Vagina (tissue), 2 donors: ENCODE results near the gene TEF.

ENCODE experiments used
- POLR2A ChIP-seq, 2 donors: fragments of 450-650 bp; IDR thresholded peaks; one replicate each; pipeline ENCODE4 v1.6.1; 2017; ENCODE audit warnings: antibody characterized with exemption in 2 of 2, mild to moderate bottlenecking in 2 of 2, moderate library complexity in 2 of 2
- TF ChIP-seq, protein P1 (sequence below), 3 experiments: fragments of 450-650 bp in 2 of 3; fragments of 200-600 bp in 1 of 3; sonication (generic) in 1 of 3; IDR thresholded peaks; one replicate each; pipeline ENCODE4 v1.5.1; 2017 to 2019; ENCODE audit warnings: antibody characterized with exemption in 3 of 3, mild to moderate bottlenecking in 2 of 3, moderate library complexity in 2 of 3

DNA sequence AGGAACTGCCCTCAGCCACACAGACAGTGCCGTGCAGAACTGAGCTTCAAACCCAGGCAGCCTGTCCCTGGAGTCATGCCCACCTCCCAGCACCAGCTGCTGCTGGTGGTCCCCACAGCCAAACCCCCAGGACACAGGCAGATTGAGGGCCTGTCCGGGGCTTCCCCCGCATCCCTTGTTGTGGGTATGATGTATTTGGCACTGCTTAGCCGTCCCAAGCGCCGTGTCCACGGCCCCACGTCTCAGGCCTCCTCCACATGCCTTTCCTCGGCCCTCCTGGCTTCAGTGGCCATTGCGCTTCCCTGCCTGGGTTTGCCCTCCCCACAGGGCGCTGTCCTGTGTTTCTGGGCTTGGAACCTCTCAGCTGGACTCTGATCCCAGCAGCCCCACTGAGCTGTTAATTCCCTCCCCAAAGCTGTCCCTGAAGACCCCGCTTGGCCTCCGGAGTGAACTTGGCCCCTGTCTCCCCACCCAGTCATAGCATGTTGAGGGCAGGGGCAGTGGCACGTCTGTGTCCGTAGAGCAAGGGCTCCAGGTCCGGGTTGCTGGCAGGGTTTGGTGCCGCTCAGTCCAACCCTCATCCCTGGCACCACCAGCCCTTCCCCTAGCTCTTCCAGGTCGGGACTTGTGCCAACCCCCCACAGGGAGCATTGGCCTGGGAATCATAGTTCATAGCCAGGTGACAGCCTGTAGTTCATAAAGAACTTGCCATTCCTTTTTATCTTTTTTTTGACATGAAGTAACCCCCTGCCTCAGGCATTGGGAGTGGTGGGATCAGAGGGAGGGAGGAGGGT, 34.5 kb upstream of the TEF start:
- TF ChIP-seq POLR2A (IDR thresholded peaks at IDR 0.05) = no peak
- TF ChIP-seq, protein P1, sequence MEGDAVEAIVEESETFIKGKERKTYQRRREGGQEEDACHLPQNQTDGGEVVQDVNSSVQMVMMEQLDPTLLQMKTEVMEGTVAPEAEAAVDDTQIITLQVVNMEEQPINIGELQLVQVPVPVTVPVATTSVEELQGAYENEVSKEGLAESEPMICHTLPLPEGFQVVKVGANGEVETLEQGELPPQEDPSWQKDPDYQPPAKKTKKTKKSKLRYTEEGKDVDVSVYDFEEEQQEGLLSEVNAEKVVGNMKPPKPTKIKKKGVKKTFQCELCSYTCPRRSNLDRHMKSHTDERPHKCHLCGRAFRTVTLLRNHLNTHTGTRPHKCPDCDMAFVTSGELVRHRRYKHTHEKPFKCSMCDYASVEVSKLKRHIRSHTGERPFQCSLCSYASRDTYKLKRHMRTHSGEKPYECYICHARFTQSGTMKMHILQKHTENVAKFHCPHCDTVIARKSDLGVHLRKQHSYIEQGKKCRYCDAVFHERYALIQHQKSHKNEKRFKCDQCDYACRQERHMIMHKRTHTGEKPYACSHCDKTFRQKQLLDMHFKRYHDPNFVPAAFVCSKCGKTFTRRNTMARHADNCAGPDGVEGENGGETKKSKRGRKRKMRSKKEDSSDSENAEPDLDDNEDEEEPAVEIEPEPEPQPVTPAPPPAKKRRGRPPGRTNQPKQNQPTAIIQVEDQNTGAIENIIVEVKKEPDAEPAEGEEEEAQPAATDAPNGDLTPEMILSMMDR (IDR thresholded peaks at IDR 0.05) = no peak
